IMR-90 (cell line): Measurements from ENCODE around the gene ANKRD44. TPM values are rescaled to one million over a fixed set of nuclear protein-coding genes. Genes with fewer than 3 reads are reported as not detected.

Source experiments
- ATAC-seq: fragments of 200-7000 bp; cut with Tn5 transposase; 2 replicates; pipeline ENCODE4 v1.9.1; 2020; ENCODE audit warnings: low read depth, mild to moderate bottlenecking, moderate library complexity
- BruUV-seq: library from RNA; stranded (reverse); fragments of 400-500 nt; replicated peaks from 2 replicates; lab custom pipeline; 2021; lab: Mats Ljungman, UMichigan
- CTCF ChIA-PET: fragments of 300-600 bp; formaldehyde crosslinking; extraction: SDS; loops from one replicate; lab custom pipeline; 2021; ENCODE audit warnings: antibody characterized with exemption; lab: Yijun Ruan, JAX
- POLR2A ChIA-PET: fragments of 300-600 bp; sonication (Branson Sonifier 250); formaldehyde crosslinking; loops from one replicate; lab custom pipeline; 2022; ENCODE audit warnings: antibody characterized with exemption; ENCODE audit not compliant: unreplicated experiment; lab: Charles Lee
- DNase-seq: peaks from one replicate; pipeline ENCODE4 v3.0.0; 2013
- H2AFZ ChIP-seq: replicated peaks from 2 replicates; pipeline ENCODE3; 2013; ENCODE audit warnings: low read length, mild to moderate bottlenecking; ENCODE audit not compliant: poor library complexity
- H2AK5ac ChIP-seq: 2 replicates; pipeline ENCODE4 v1.6.1; 2013; ENCODE audit warnings: low read depth, low read length, inconsistent platforms
- H2AK9ac ChIP-seq: replicated peaks from 2 replicates; pipeline ENCODE3; 2013; ENCODE audit warnings: mild to moderate bottlenecking, low read depth, low read length, moderate library complexity; ENCODE audit not compliant: poor library complexity
- H2BK120ac ChIP-seq: 2 replicates; pipeline ENCODE4 v1.6.1; 2013; ENCODE audit warnings: low read depth, low read length, inconsistent platforms
- H2BK15ac ChIP-seq: 3 replicates; pipeline ENCODE4 v1.6.1; 2013; ENCODE audit warnings: low read depth, low read length, inconsistent platforms
- H2BK20ac ChIP-seq: 2 replicates; pipeline ENCODE4 v1.6.1; 2013; ENCODE audit warnings: low read depth, mild to moderate bottlenecking, inconsistent platforms, low read length, moderate library complexity
- H2BK5ac ChIP-seq: 2 replicates; pipeline ENCODE4 v1.6.1; 2013; ENCODE audit warnings: mild to moderate bottlenecking, low read depth, low read length, inconsistent platforms; ENCODE audit not compliant: poor library complexity, severe bottlenecking
- H3K14ac ChIP-seq: replicated peaks from 2 replicates; pipeline ENCODE4 v1.6.1; 2013; ENCODE audit warnings: low read depth, low read length, inconsistent platforms
- H3K18ac ChIP-seq: 2 replicates; pipeline ENCODE4 v1.6.1; 2013; ENCODE audit warnings: low read depth, low read length, control low read depth
- H3K23ac ChIP-seq: 2 replicates; pipeline ENCODE4 v1.6.1; 2013; ENCODE audit warnings: low read depth, low read length, inconsistent platforms
- H3K27ac ChIP-seq: 2 replicates; pipeline ENCODE4 v1.5.1; 2013; ENCODE audit warnings: mild to moderate bottlenecking, control low read depth, low read length; ENCODE audit not compliant: insufficient read depth
- H3K27me3 ChIP-seq: 2 replicates; pipeline ENCODE4 v1.6.1; 2013; ENCODE audit warnings: low read length; ENCODE audit not compliant: control insufficient read depth, insufficient read depth
- H3K36me3 ChIP-seq: 2 replicates; pipeline ENCODE4 v1.6.1; 2013; ENCODE audit warnings: low read length, mixed read lengths; ENCODE audit not compliant: control insufficient read depth, insufficient read depth
- H3K4ac ChIP-seq: 2 replicates; pipeline ENCODE4 v1.6.1; 2013; ENCODE audit warnings: low read depth, low read length, inconsistent platforms
- H3K4me1 ChIP-seq: 2 replicates; pipeline ENCODE4 v1.6.1; 2013; ENCODE audit warnings: low read length, mixed read lengths; ENCODE audit not compliant: control insufficient read depth, insufficient read depth
- H3K4me2 ChIP-seq: 2 replicates; pipeline ENCODE4 v1.6.1; 2013; ENCODE audit warnings: low read depth, mild to moderate bottlenecking, control low read depth, low read length, moderate library complexity
- H3K4me3 ChIP-seq: 2 replicates; pipeline ENCODE4 v1.5.1; 2013; ENCODE audit warnings: low read depth, mild to moderate bottlenecking, control low read depth, low read length, moderate library complexity; ENCODE audit not compliant: insufficient read depth
- H3K56ac ChIP-seq: 2 replicates; pipeline ENCODE4 v1.6.1; 2013; ENCODE audit warnings: low read length, inconsistent platforms; ENCODE audit not compliant: insufficient read depth; ENCODE audit errors: extremely low read depth
- H3K79me1 ChIP-seq, 2 experiments: 2 replicates each; pipeline ENCODE4 v1.6.1; 2013; ENCODE audit warnings: low read length in 2 of 2, inconsistent platforms in 1 of 2, low read depth in 1 of 2
- H3K9ac ChIP-seq: 2 replicates; pipeline ENCODE4 v1.6.1; 2013; ENCODE audit warnings: low read depth, low read length, control low read depth
- H3K9me1 ChIP-seq: 2 replicates; pipeline ENCODE4 v1.6.1; 2013; ENCODE audit warnings: low read length, inconsistent platforms; ENCODE audit not compliant: insufficient read depth
- H3K9me3 ChIP-seq: 2 replicates; pipeline ENCODE4 v1.6.1; 2013; ENCODE audit warnings: low read length; ENCODE audit not compliant: control insufficient read depth, insufficient read depth
- H4K20me1 ChIP-seq: 2 replicates; pipeline ENCODE4 v1.6.1; 2013; ENCODE audit warnings: low read length, inconsistent platforms; ENCODE audit not compliant: insufficient read depth
- H4K5ac ChIP-seq: 2 replicates; pipeline ENCODE4 v1.6.1; 2013; ENCODE audit warnings: mild to moderate bottlenecking, low read depth, low read length, control low read depth
- H4K8ac ChIP-seq, 2 experiments: 2 replicates each; pipeline ENCODE4 v1.6.1; 2013; ENCODE audit warnings: low read depth in 2 of 2, low read length in 2 of 2, control low read depth in 1 of 2, inconsistent platforms in 1 of 2
- H4K91ac ChIP-seq: 2 replicates; pipeline ENCODE4 v1.6.1; 2013; ENCODE audit warnings: low read depth, low read length, inconsistent platforms; ENCODE audit not compliant: insufficient read depth
- BHLHE40 ChIP-seq: fragments of 150-350 bp; IDR thresholded peaks from 2 replicates; pipeline ENCODE4 v1.6.1; 2016; ENCODE audit warnings: mild to moderate bottlenecking, low read depth, low read length
- CEBPB ChIP-seq: IDR thresholded peaks from 2 replicates; pipeline ENCODE4 v1.6.1; 2012; ENCODE audit warnings: low read depth, low read length, improper control_type of control experiment
- CHD1 ChIP-seq: IDR thresholded peaks from 2 replicates; pipeline ENCODE4 v1.6.1; 2012; ENCODE audit warnings: low read depth, low read length, improper control_type of control experiment
- MAFK ChIP-seq: IDR thresholded peaks from 2 replicates; pipeline ENCODE4 v1.6.1; 2012; ENCODE audit warnings: low read depth, low read length, improper control_type of control experiment
- MAZ ChIP-seq: IDR thresholded peaks from 2 replicates; pipeline ENCODE4 v1.6.1; 2012; ENCODE audit warnings: low read depth, mild to moderate bottlenecking, low read length, improper control_type of control experiment, moderate library complexity, borderline replicate concordance
- MXI1 ChIP-seq: IDR thresholded peaks from 2 replicates; pipeline ENCODE4 v1.6.1; 2012; ENCODE audit warnings: low read depth, mild to moderate bottlenecking, low read length, moderate library complexity, borderline replicate concordance
- POLR2A ChIP-seq: IDR thresholded peaks from 2 replicates; pipeline ENCODE4 v1.6.1; 2012; ENCODE audit warnings: mild to moderate bottlenecking, low read depth, low read length
- RAD21 ChIP-seq: IDR thresholded peaks from 2 replicates; pipeline ENCODE4 v1.6.1; 2012; ENCODE audit warnings: low read length, improper control_type of control experiment
- RCOR1 ChIP-seq: IDR thresholded peaks from 2 replicates; pipeline ENCODE4 v1.6.1; 2012; ENCODE audit warnings: mild to moderate bottlenecking, low read length, improper control_type of control experiment; ENCODE audit not compliant: insufficient replicate concordance
- RFX5 ChIP-seq: IDR thresholded peaks from 2 replicates; pipeline ENCODE4 v1.8.0; 2012; ENCODE audit warnings: low read depth, mild to moderate bottlenecking, low read length, moderate library complexity
- SMC3 ChIP-seq: fragments of 150-350 bp; IDR thresholded peaks from 2 replicates; pipeline ENCODE4 v1.6.1; 2016; ENCODE audit warnings: low read depth, mild to moderate bottlenecking, antibody characterized with exemption, low read length, moderate library complexity
- WGBS, 2 experiments: methylation state at CpG; one replicate each; pipeline versions ENCODE4 v1.1.5 to v1.1.7; 2013; ENCODE audit warnings: missing lambda C conversion rate in 2 of 2; ENCODE audit not compliant: insufficient read length in 1 of 2; ENCODE audit errors: extremely low coverage in 2 of 2; 5-methylcytosine and 5-hydroxymethylcytosine counted together
- dilution Hi-C: fragments of 300-500 bp; cut with HindIII; formaldehyde crosslinking; loops from one replicate; pipeline ENCODE4 v1.14.3; 2018; ENCODE audit warnings: low sequenced_read_pairs; ENCODE audit not compliant: unreplicated experiment
- in situ Hi-C: fragments of 300-500 bp; cut with MboI; formaldehyde crosslinking; loops from 3 replicates; pipeline ENCODE4 v1.14.3; 2019; ENCODE audit warnings: low sequenced_read_pairs, inconsistent platforms, mixed read lengths
- intact Hi-C: fragments of 100-400 bp; cut with micrococcal nuclease; formaldehyde crosslinking; loops from 2 replicates; pipeline ENCODE4 v1.10.0; 2022
- polyA plus RNA-seq, 3 experiments: library from polyadenylated mRNA; depleted of rRNA; stranded (reverse); fragments of >200 nt; gene quantifications; 2 replicates each; pipeline ENCODE4 v1.2.3, GENCODE V29; 2012; ENCODE audit warnings: low replicate concordance in 1 of 3
- total RNA-seq: library from RNA; depleted of rRNA; stranded (reverse); fragments of >200 nt; gene quantifications from 2 replicates; pipeline ENCODE4 v1.2.3, GENCODE V29; 2012
- TF ChIP-seq, protein P1 (sequence below): conservative IDR thresholded peaks from 2 replicates; pipeline ENCODE4 v1.5.1; 2012; ENCODE audit warnings: mild to moderate bottlenecking, low read depth, low read length, improper control_type of control experiment
- TF ChIP-seq, protein P2 (sequence below): fragments of 150-350 bp; IDR thresholded peaks from 2 replicates; pipeline ENCODE4 v1.6.1; 2017; ENCODE audit warnings: mild to moderate bottlenecking, antibody characterized with exemption, low read length, low read depth

ANKRD44 gene
- total and polyA plus RNA-seq, 2 of the 4 experiments (the other 2 are of a cell fraction), result 5.2 to 15.6 TPM

DNA sequence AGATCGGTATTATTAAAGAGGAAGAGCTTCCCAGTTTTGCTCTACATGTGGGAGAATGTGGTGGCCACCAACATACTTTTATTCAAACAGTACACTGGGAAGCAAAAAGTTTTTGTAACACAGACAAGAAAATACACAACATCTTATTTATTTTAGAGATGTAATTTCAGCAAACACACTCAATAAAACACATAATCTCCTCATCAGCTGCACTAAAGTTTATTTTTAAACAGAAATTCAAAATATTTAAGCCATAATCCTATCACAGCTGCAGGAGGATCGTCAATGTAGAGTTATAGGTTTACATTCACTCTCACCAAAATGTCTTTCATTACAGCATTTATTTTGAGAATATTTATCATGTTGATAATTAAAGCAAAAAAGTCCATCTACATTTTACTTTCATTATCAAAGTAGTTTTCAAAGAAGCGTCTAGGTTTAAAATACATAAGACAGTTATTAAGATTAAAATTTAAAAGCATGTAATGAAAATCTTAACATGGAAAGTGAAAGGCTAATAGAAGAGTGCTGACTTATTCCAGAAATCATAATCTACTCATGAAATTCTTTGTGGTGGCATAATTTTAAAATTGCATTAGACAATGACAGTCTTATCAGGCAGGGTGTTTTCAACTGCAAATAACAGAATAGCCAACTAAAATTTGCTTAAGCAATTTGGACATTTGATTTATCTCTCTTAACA lies 61.0 kb downstream of the ANKRD44 start (continued):
- no peak for TF ChIP-seq BHLHE40

DNA sequence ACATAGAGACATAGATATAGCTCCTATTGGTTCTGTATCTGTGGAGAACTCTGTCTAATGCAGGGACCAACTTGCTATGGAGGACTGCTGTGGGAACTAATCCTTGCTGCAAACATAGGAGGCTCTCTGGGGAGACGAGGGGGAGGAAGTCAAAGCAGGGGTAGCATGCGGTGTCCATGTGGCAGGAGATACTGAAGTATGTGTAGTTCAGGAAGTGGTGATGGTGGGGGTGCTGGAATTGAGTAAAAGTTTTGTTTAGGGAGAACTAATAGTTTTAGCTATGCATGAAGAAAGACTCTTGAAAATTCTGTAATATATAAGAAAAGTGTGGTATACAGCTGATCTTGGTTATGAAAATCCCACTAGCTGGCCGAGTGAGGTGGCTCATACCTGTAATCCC lies 62.0 kb downstream of the ANKRD44 start:
- in situ Hi-C loops (no loop called here), intact Hi-C loops (no loop called here), dilution Hi-C loops (no loop called here)
- Histone ChIP-seq H3K9ac (no peak overlapping the region), H3K4me3 (no peak overlapping the region), H3K36me3 (no peaks in the 10 kb centered on the region), H3K18ac (no peak overlapping the region), H3K4ac (no peak overlapping the region), H4K8ac (no peak overlapping the region), H3K9me1 (no peaks in the 10 kb centered on the region; the same call in 1 of the 2 replicates), H2AK5ac (no peak overlapping the region), H2BK15ac (no peak overlapping the region), H3K56ac (no peak overlapping the region), H2AK9ac (no peak overlapping the region), H3K4me2 (no peak overlapping the region), H3K27me3 (no peaks in the 10 kb centered on the region), H3K4me1 (peaks cover 2% of the 10 kb centered on the region; the same call in 1 of the 2 replicates), H4K5ac (no peak overlapping the region), H3K14ac (no peak overlapping the region), H2BK5ac (no peak overlapping the region), H4K91ac (no peak overlapping the region), H3K9me3 (no peaks in the 10 kb centered on the region), H3K27ac (no peak overlapping the region), H3K23ac (no peak overlapping the region), H2BK20ac (no peak overlapping the region), H2AFZ (no peak overlapping the region), H4K20me1 (no peaks in the 10 kb centered on the region), H3K79me1 (0 out of 4 replicates have a peak, but pooled peaks cover 0 to 3% of the 10 kb centered on the region in 2 experiments), H2BK120ac (no peak overlapping the region)
- peak; percentile 20 for DNase-seq
- 72% methylated on average over 2 of the region's 3 CpGs; no CpG with 5 or more reads in 1 of the 2 experiments for WGBS, 2 experiments
- no peak for ATAC-seq
- ChIA-PET POLR2A (no interaction called here), CTCF (interaction anchor here (0.5 to 0.9 kb wide), 2 partner anchors 8 to 12 kb away, joined by 3 to 5 read pairs; no protein-coding TSS in a partner anchor)
- BruUV-seq, result no TSS peak
- TF ChIP-seq MXI1, result no peak
- no peak for TF ChIP-seq SMC3
- no peak for TF ChIP-seq MAZ
- TF ChIP-seq RCOR1, result no peak
- TF ChIP-seq RFX5, result no peak
- TF ChIP-seq, protein P1, sequence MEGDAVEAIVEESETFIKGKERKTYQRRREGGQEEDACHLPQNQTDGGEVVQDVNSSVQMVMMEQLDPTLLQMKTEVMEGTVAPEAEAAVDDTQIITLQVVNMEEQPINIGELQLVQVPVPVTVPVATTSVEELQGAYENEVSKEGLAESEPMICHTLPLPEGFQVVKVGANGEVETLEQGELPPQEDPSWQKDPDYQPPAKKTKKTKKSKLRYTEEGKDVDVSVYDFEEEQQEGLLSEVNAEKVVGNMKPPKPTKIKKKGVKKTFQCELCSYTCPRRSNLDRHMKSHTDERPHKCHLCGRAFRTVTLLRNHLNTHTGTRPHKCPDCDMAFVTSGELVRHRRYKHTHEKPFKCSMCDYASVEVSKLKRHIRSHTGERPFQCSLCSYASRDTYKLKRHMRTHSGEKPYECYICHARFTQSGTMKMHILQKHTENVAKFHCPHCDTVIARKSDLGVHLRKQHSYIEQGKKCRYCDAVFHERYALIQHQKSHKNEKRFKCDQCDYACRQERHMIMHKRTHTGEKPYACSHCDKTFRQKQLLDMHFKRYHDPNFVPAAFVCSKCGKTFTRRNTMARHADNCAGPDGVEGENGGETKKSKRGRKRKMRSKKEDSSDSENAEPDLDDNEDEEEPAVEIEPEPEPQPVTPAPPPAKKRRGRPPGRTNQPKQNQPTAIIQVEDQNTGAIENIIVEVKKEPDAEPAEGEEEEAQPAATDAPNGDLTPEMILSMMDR, result no peak
- no peak for TF ChIP-seq CHD1
- no peak for TF ChIP-seq CEBPB
- no peak for TF ChIP-seq RAD21
- TF ChIP-seq POLR2A, result no peak
- no peak for TF ChIP-seq MAFK
- TF ChIP-seq, protein P2, sequence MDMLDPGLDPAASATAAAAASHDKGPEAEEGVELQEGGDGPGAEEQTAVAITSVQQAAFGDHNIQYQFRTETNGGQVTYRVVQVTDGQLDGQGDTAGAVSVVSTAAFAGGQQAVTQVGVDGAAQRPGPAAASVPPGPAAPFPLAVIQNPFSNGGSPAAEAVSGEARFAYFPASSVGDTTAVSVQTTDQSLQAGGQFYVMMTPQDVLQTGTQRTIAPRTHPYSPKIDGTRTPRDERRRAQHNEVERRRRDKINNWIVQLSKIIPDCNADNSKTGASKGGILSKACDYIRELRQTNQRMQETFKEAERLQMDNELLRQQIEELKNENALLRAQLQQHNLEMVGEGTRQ, result no peak
